Measurements from ENCODE around the gene SIRT2. TPM values are rescaled to one million over a fixed set of nuclear protein-coding genes. Genes with fewer than 3 reads are reported as not detected.

The SIRT2 gene
- total RNA-seq, 2 donors from 2014 or later: 41.7 to 48.1 TPM

DNA sequence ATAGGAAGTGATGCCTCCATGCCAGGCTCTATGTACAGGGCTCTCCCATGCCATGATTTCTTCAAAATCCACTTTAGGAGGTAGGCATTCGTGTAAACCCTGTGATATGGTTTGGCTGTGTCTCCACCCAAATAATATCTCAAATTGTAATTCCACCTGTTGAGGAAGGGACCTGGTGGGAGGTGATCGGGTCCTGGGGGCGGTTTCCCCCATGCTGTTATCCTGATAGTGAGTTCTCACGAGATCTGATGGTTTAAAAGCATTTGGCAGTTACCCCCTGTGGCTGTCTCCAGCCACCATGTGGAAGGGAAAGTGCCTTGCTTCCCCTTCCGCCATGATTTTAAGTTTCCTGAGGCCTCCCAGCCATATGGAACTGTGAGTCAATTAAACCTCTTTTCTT, 23.1 kb upstream of the SIRT2 start:
- DNase-seq (ENCODE audit: low spot score): peak; percentile 42
- intact Hi-C loops (cut with DNase I): loop anchor here in 1 of 2 donors (5.0 kb wide), 1 partner anchor 880 kb away; no protein-coding TSS in a partner anchor

DNA sequence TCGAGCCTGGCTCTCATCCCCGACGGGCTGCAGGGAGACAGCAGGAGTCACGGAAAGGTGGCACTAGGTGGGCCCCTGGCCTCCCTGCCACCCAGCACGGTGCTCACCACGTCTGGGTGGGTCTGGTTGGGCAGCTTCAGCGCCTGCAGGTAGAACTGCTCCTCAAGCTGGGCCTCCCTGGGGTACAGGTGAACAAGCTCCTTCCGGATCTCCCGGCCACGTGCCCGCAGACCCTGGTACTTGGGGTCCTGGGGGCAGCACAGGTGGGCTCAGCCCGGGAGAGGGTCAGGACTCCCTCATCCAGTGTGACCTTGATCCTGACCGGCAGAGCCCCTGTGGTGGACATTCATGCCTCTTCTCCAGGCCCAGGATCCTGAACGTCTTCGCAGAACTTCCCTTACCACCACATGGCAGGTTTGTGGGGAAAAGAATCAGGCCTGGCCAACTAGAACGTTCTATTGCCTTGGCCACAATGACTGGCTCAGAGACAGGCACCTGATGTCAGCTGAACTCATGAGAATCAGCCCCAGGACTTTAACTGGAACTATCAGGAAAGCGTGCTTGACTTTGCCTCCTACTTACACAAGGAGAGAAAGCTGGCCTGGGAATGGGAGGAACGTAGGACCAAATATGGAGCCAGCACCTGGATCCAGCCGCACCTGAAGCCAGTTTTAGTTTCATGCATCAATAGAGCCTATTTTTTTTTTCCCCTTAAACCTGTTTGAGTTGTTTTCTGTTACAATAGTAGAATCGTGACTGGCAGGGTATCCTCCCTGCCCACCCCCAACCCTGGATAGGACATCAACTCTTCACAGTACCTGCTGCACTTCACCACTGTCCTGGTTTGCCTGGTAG, 22.2 kb upstream of the SIRT2 start:
- DNase-seq (ENCODE audit: low spot score): peak; percentile 72
- intact Hi-C loops (cut with DNase I): loop anchor here in 1 of 2 donors (5.0 kb wide), 1 partner anchor 881 kb away; no protein-coding TSS in a partner anchor

DNA sequence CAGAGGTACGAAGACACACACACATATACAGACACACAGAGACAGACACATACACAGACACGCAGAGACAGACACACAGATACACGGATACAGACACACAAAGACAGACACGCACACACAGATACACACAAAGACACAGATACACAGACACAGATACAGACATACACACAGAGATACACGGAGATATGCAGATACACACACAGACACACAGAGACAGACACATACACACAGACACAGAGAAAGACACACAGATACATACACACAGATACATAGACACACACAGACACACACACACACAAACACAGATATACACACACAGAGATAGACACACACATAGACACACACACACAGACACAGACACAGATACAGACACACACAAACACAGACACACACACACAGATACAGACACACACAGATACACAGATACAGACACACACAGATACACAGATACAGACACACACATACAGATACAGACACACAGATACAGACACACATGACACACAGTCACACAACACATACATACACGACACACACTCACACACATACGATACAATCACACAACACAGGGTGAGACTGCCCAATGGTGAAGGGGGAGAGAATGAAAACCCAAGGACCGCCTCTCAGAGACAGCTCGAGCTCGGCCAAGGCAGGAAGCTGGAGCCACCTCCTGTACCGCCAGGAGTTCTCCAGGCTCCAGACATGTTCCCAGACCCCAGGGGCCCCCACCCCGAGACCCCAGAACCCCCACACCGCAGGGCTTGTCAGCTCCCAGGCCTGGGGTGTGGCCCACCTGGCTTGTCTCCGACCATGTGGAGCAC, 21.4 kb upstream of the SIRT2 start:
- DNase-seq (ENCODE audit: low spot score): no peak
- intact Hi-C loops (cut with DNase I): loop anchor here in 1 of 2 donors (5.0 kb wide), 1 partner anchor 881 kb away; no protein-coding TSS in a partner anchor

DNA sequence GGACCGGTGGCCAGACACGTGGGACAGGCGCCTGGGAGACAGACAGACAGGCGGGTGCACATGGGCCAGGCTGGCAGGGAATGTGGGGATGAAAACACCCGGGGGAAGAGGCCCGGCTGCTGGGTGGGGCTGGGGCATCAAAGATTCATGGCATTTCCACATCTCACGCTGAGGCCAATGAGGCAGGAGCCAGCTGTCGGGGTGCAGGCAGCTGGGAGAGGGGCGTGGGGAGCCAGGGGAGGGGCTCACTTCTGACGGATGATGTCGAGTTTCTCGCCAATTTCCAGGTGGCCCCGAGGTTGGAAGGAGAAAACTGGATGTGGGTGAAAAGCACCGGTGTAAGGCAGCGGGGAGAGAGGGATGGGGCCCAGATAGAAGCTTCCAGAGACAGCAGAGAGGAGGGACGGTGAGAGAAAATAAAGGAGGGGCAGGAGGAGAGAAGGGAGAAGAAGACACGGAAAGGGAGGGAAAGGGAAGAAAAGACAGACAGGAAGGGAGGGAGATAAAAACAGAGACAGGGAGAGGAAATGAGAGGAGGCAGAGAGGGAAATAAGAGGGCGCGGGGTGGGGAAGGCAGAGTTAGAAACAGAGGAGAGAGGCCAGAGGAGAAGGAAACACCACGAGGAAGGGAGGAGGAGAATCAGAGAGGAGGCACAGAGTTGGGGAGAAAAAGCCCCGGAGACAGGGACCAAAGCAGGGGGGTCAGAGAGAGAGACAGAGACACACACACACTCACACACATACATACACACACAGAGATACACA, 20.6 kb upstream of the SIRT2 start:
- DNase-seq (ENCODE audit: low spot score): peak; percentile 58
- intact Hi-C loops (cut with DNase I): loop anchor here in 1 of 2 donors (5.0 kb wide), 1 partner anchor 882 kb away; no protein-coding TSS in a partner anchor

DNA sequence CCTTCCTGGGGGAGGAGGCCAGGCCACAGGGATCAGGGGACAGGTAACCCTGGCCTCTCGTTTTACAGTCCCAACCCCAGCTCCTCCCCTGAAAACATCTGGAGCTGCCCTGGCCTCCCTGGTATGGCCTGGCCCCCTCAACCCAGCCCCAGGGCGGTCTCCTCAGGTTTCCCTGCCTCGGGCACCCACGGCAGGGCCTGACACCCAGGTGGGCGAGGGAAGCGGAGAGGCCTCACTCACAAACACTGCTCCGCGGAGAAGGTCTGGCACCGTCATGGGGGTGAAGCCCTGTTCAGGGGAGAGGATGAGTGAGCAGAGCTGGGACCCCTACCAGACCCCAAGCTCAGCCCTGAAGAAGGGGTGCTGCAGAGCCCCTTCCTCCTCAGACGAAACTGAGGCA, 19.1 kb upstream of the SIRT2 start:
- peak; percentile 62 for DNase-seq (ENCODE audit: low spot score)

DNA sequence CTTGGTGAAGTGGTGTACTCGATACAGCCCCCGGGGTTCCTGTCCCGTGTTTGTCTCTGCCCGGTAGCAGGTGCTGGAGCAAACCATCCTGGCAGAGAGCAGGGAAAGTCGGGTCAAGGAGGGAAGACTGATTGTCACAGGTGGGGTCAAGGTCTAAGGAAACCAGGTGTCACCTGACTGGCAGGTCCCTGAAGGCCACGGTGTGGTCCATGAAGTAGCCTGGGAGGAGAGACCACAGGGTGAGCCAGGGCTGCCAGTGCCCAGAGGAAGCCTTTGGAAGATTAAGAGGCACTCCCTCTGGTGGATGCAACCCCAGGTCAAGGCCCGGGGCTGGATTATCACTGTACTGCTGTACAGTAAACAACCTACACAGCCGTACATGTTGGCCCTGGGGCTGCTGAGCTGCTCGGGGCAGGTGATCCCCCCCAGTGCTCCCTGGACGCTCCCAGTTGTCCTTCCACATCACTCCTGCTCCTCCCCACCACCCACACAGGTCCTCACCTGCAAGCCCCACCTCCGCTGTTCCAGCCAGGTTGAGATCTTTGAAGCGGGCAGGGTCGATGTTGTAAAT, 18.6 kb upstream of the SIRT2 start:
- DNase-seq (ENCODE audit: low spot score): peak; percentile 73
- intact Hi-C loops (cut with DNase I): no loop called here

More for the DNA sequence above, 19.1 kb upstream of the SIRT2 start:
- intact Hi-C loops (cut with DNase I): no loop called here

DNA sequence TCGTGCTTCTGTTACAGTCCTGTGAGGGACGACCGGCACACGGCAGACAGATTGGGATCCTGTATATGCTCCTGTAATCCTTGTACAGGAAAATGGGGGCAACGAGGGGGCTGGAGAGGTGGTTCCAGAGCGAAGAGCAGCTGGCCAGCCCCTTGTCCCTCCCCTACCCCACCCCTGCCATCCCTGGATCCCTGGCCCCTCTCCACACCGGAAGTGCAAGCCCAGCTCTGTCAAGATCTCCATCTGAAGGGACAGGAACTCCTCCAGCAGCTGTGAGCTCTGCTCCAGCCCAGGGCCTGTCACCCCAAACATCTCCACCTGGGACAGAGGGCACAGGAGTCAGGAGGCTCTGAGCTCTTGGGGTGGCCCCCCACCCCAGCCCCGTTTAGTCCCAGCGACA, 18.1 kb upstream of the SIRT2 start:
- intact Hi-C loops (cut with DNase I): no loop called here
- no peak for DNase-seq (ENCODE audit: low spot score)

DNA sequence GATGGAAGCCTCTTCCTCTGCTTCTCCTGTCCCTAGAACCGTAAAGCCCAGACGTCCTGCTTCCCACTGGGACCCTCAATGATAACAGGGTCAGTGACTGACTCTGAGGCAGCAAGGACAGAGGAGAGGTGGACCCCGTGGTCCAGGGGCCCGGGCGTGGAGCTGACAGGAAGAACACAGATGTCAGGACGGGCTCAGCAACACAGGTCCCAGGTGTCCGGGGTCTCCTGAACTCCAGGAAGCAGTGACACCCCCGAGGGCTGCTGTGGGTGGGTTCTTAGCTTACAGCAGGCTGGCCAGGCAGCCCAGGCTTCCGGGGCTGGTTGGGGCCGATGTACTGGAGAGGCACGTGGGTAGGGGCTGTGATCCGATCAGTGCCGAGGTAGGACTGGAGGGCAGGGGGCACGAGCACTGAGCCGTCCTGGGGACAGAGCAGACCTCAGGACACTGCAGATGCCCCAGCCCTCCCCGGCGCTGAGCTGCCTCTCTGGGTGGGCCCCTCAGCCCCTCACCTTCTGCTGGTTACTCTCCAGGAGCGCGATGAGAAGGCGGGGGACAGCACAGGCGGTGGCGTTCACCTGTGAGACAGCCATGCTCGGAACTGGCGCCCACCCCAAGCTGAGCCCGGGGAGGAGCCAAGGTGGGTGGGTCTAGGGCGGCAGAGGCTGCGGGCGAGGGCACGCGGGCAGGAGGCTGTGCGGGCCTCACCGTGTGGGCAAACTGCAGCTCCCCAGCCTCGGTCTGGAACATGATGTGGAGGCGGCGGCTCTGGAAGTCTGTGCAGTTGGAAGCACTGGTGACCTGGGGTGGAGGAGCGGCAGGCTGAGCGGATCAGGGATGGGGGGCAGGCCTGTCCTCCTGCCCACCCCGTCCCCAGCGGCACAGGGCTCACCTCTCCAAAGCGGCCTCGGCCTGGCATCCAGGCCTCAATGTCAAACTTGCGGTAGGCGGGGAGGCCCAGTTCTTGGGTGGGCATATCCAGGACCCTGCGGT, 16.2 kb upstream of the SIRT2 start:
- intact Hi-C loops (cut with DNase I): no loop called here
- peak; percentile 70 for DNase-seq (ENCODE audit: low spot score)

DNA sequence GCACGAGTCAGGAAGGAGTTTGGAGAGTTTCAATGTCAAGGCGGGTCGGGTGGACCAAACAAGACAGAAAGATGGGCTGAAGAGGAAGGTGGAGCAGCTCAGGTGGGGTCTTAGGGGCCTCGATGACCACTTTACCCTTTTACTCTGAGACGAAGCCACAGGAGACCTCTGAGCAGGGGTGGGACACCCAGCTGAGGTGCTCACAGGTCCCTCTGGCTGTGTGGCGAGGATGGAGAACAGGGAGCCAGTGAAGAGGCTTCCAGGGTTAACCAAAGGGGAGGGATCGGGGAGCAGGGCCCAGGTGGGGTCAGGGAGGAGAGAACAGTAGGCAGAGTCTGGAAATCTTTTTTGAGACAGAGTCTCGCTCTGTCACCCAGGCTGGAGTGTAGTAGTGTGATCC, 14.5 kb upstream of the SIRT2 start:
- intact Hi-C loops (cut with DNase I): no loop called here
- DNase-seq (ENCODE audit: low spot score): peak; percentile 57

DNA sequence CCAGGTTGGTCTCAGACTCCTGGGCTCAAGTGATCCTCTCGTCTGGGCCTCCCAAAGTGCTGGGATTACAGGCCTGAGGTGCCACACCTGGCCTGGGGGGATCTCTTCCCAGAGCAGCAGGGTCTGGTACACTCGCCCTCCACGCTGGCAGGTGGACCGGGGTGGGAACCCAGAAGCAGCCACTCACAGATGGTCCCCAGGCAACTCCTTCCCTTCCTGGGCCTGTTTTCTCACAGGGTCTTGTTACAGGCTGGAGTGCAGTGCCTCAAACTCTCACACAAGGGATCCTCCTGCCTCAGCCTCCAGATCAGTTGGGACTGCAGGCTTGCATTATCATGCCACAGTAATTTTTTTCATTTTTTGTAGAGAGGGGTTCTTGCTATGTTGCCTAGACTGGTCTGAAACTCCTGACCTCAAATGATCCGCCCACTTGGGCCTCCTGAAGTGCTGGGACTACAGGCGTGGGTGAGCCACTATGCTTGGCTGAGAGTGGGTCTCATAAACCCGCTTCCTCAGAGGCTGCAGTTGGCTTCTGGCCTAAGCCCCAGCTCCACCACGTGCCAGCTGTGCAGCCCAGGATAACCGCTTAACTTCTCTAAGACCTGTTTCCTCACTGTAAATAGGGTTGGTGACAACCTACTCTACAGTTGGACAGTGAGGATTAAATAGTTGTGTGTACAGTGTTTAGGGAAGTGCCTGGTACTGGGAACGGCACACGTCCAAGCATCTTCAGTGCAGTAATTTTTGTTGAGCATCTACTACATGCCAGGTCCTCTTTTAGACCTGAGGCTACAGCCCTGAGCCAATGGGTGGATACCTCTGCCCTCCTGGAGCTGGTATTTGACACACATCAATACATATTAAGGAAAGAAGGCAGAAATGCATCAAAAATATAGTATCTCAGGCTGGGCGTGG, 13.4 kb upstream of the SIRT2 start:
- intact Hi-C loops (cut with DNase I): no loop called here
- no peak for DNase-seq (ENCODE audit: low spot score)

DNA sequence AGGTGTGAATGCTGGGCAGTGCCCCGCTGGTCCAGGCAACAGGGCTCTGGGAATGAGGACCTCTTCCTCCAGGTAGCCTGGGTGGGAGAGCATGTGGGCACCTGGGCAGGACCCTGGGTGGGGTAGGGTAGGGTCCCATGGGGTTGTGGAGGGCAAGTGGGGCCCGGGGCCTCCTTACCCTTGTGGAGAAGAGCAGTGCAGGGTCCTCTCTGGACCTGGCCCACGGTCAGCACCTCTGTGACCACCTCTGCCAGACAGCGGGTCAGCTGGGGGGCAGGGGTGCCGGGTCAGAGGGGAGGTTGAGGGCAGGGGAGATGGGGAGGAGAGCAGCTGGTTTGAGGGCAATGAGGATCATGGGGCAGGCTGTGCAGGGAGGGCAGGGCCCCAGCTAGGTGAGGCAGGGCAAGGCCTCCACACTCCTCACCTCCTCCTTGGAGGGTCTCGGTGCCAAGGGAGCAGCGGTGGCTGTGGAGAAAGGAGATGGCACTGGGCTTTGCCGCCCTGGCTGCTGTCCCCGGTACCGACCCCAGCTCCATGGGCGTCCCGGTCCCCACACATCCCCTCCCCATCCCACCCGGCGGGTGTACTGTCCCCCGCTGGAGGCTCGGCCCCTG, 12.1 kb upstream of the SIRT2 start:
- DNase-seq (ENCODE audit: low spot score): no peak
- intact Hi-C loops (cut with DNase I): no loop called here

DNA sequence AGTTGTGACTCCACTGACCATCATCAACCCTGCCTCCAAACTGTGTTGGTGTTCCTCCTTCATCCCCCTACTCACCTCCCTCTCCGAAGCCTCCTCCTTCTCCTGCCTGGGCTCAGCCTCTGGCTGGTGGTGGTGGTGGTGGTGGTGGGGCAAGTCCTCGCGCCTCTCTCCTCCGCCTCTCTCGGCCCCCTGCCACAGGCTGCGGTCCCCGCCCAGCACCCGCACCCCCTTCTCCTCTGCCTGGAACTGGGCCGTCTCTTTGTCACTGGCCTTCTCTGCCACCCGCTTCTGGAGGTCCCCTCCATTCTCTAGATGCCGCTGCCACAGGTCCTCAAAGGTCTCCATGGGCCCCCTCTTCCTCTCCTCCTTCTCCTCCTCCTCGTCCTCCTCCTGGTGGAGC, 11.1 kb upstream of the SIRT2 start:
- intact Hi-C loops (cut with DNase I): no loop called here
- DNase-seq (ENCODE audit: low spot score): no peak

DNA sequence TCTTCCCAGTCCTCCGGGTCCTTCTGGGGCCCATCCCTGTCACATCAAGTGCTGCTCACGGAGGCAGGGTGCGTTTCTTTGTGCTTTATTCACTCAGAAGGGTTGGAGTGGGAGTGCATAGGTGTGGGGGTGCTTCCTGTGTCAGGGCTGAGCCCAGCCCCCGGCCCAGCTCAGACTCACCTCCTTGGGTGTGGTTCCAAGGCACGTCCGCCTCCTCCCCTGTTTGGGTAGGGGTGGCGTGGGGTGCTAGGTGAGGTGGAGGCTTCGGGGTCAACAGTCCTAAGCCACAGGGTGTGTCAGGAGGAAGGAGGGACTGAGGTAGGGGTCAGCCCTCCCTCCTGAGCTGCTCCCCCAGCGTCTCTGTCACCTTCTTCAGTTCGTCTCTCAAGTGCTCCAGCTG, 9.5 kb upstream of the SIRT2 start:
- intact Hi-C loops (cut with DNase I): no loop called here
- DNase-seq (ENCODE audit: low spot score): no peak

DNA sequence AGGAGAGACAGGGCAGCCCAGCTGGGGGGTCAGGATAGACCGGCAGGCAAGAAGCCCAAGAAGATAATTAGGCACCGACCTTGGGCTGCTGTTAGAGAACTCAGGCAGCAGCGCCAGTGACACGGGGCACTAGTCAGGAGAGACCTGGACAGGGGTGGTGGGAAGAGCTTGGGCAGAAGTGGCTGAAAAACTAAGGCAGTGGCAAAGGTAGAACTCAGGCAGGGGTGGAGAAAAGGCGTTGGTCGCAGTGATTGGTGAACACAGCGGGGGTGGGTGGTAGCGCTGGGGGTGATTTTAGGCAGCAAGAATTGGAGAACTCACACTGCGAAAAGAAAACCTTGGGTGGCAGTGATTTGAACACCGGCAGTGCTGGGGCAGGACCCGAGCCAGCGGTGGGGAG, 8.3 kb upstream of the SIRT2 start:
- DNase-seq (ENCODE audit: low spot score): no peak
- intact Hi-C loops (cut with DNase I): no loop called here

DNA sequence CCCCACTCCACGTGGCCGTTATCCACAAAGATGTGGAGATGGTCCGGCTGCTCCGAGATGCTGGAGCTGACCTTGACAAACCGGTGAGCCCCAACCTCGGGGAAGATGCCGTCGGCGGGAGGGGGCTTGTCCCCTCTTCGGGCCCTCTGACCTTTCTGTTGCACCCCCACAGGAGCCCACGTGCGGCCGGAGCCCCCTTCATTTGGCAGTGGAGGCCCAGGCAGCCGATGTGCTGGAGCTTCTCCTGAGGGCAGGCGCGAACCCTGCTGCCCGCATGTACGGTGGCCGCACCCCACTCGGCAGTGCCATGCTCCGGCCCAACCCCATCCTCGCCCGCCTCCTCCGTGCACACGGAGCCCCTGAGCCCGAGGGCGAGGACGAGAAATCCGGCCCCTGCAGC, 7.8 kb upstream of the SIRT2 start:
- DNase-seq (ENCODE audit: low spot score): no peak
- intact Hi-C loops (cut with DNase I): no loop called here

DNA sequence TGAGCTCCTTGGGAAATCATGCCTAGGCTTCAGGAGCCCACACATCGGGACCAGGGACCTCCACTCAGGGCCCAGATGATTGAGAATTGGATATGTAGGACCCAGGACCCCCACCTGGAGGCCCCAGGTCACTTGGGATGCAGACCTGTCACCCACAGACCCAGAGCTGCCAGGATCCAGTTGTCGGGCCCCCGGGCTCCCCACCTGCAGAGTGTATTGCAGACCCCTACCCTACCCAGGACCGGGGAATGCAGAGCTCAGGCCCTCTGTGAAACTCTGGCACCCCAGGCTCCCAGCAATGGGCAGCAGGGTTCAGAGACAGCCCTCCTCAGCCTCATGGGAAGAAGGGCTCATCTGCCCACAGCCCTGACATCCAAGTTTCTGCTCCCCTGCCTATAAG, 6.2 kb upstream of the SIRT2 start:
- no peak for DNase-seq (ENCODE audit: low spot score)
- intact Hi-C loops (cut with DNase I): no loop called here
